HG03025 (cell line): ENCODE data around the gene ABCA3.
A peak's percentile ranks its signal among the peaks of the same experiment; 100 is the strongest.
"Not testable (repeated sequence)": the region's sequence is repeated elsewhere in the genome, so short reads cannot be mapped to it uniquely, and the experiment has no call there.

ENCODE experiments used
- ATAC-seq: cut with Tn5 transposase; IDR thresholded peaks from one replicate; pipeline ENCODE4 v1.9.1; 2021; ENCODE audit warnings: mild to moderate bottlenecking, moderate library complexity; ENCODE audit not compliant: unreplicated experiment, low FRiP score

Gene ABCA3

GRCh38 chr16:2263026-2263425, 77.5 kb downstream of the ABCA3 start:
- ATAC-seq, result not testable (repeated sequence)

- no peak for ATAC-seq
Measured at GRCh38 chr16:2260250-2260649, 80.3 kb downstream of the ABCA3 start.

GRCh38 chr16:2258530-2258929, 82.0 kb downstream of the ABCA3 start:
- not testable (repeated sequence) for ATAC-seq

GRCh38 chr16:2257726-2258125, 82.8 kb downstream of the ABCA3 start:
- no peak for ATAC-seq

- no peak for ATAC-seq
Measured at GRCh38 chr16:2256531-2257140, 83.9 kb downstream of the ABCA3 start.

- no peak for ATAC-seq
Measured at GRCh38 chr16:2253293-2253692, 87.2 kb downstream of the ABCA3 start.

- ATAC-seq, result no peak
Measured at GRCh38 chr16:2252806-2253148, 87.8 kb downstream of the ABCA3 start.

- ATAC-seq, result peak; percentile 77
Measured at GRCh38 chr16:2251296-2252111, 89.0 kb downstream of the ABCA3 start, which contains the start of gene ECI1. Gene ECI1, minus strand, starts transcription at chr16:2251587. Its CDS starts 21 bp downstream, at chr16:2251566.

GRCh38 chr16:2250652-2251295, 89.8 kb downstream of the ABCA3 start:
- peak; percentile 23 for ATAC-seq

GRCh38 chr16:2246301-2246885, 94.1 kb downstream of the ABCA3 start:
- no peak for ATAC-seq

GRCh38 chr16:2244926-2245795, 95.4 kb downstream of the ABCA3 start:
- no peak for ATAC-seq

- no peak for ATAC-seq
Measured at GRCh38 chr16:2244301-2244700, 96.2 kb downstream of the ABCA3 start.

- no peak for ATAC-seq
Measured at GRCh38 chr16:2243781-2244180, 96.7 kb downstream of the ABCA3 start.

GRCh38 chr16:2243031-2243528, 97.4 kb downstream of the ABCA3 start:
- ATAC-seq, result no peak

- no peak for ATAC-seq
Measured at GRCh38 chr16:2242598-2242997, 97.9 kb downstream of the ABCA3 start.

- ATAC-seq, result not testable (repeated sequence)
Measured at GRCh38 chr16:2240331-2240730, 100.2 kb downstream of the ABCA3 start.

- no peak for ATAC-seq
Measured at GRCh38 chr16:2238838-2239675, 101.5 kb downstream of the ABCA3 start.

GRCh38 chr16:2238150-2238837, 102.2 kb downstream of the ABCA3 start:
- ATAC-seq, result no peak
